Liver (tissue), 3 donors: ENCODE results near the gene REEP3.

Experiments used
- ATF3 ChIP-seq: IDR thresholded peaks from 2 replicates; pipeline ENCODE4 v1.6.1; 2016; ENCODE audit warnings: antibody characterized with exemption
- CTCF ChIP-seq: fragments of 150-350 bp; IDR thresholded peaks from 2 replicates; pipeline ENCODE4 v1.5.1; 2017; ENCODE audit warnings: improper control_type of control experiment, low read depth, low read length; ENCODE audit not compliant: missing input control
- FOXA1 ChIP-seq: IDR thresholded peaks from 2 replicates; pipeline ENCODE4 v1.6.1; 2016; ENCODE audit warnings: antibody characterized with exemption
- GABPA ChIP-seq, 2 donors: IDR thresholded peaks in 1 of 2; conservative IDR thresholded peaks in 1 of 2; 2 replicates each; pipeline ENCODE4 v1.6.1; 2016; ENCODE audit warnings: antibody characterized with exemption in 2 of 2, mild to moderate bottlenecking in 1 of 2, moderate library complexity in 1 of 2
- JUND ChIP-seq, 2 donors: IDR thresholded peaks; 2 replicates each; pipeline ENCODE4 v1.6.1; 2016; ENCODE audit warnings: antibody characterized with exemption in 2 of 2
- RAD21 ChIP-seq, 2 donors: IDR thresholded peaks; 2 replicates each; pipeline ENCODE4 v1.6.1; 2016; ENCODE audit warnings: antibody characterized with exemption in 2 of 2, mild to moderate bottlenecking in 2 of 2
- REST ChIP-seq: IDR thresholded peaks from 2 replicates; pipeline ENCODE4 v1.6.1; 2016; ENCODE audit warnings: antibody characterized with exemption, mild to moderate bottlenecking
- RXRA ChIP-seq, 2 donors: IDR thresholded peaks; 2 replicates each; pipeline ENCODE4 v1.6.1; 2017 to 2018; ENCODE audit warnings: antibody characterized with exemption in 2 of 2, mild to moderate bottlenecking in 1 of 2
- SP1 ChIP-seq: IDR thresholded peaks from 2 replicates; pipeline ENCODE4 v1.6.1; 2018; ENCODE audit warnings: antibody characterized with exemption, mild to moderate bottlenecking
- TAF1 ChIP-seq: conservative IDR thresholded peaks from 2 replicates; pipeline ENCODE4 v1.6.1; 2016; ENCODE audit warnings: antibody characterized with exemption, mild to moderate bottlenecking
- ZBTB33 ChIP-seq: IDR thresholded peaks from 2 replicates; pipeline ENCODE4 v1.6.1; 2016; ENCODE audit warnings: antibody characterized with exemption
- donor health status: healthy.
- donor health status: healthy.

GRCh38 chr10:63661347-63661746 lies 140.1 kb downstream of the REEP3 start:
- TF ChIP-seq GABPA (IDR thresholded peaks at IDR 0.05 in 1 of 2, conservative IDR thresholded peaks at IDR 0.05 in 1 of 2) (no peak), CTCF (no peak), ZBTB33 (no peak), JUND (IDR thresholded peaks at IDR 0.05) (no peak), ATF3 (no peak), FOXA1 (no peak), REST (no peak), RAD21 (IDR thresholded peaks at IDR 0.05) (no peak), TAF1 (no peak), RXRA (IDR thresholded peaks at IDR 0.05) (no peak), SP1 (no peak)
